Esophagus squamous epithelium (tissue), 4 donors: Measurements from ENCODE around the gene RBP7.

Experiments used
- CTCF ChIP-seq, 6 experiments: fragments of 450-650 bp in 4 of 6; fragments of 200-600 bp in 2 of 6; sonication (generic) in 2 of 6; IDR thresholded peaks; one replicate each; pipeline ENCODE4 v1.5.1; 2016 to 2019; ENCODE audit warnings: antibody characterized with exemption in 6 of 6, mild to moderate bottlenecking in 4 of 6, moderate library complexity in 4 of 6
- POLR2A ChIP-seq, 4 donors: fragments of 450-650 bp; IDR thresholded peaks; one replicate each; pipeline ENCODE4 v1.6.1; 2017; ENCODE audit warnings: antibody characterized with exemption in 4 of 4, mild to moderate bottlenecking in 4 of 4, moderate library complexity in 3 of 4

DNA sequence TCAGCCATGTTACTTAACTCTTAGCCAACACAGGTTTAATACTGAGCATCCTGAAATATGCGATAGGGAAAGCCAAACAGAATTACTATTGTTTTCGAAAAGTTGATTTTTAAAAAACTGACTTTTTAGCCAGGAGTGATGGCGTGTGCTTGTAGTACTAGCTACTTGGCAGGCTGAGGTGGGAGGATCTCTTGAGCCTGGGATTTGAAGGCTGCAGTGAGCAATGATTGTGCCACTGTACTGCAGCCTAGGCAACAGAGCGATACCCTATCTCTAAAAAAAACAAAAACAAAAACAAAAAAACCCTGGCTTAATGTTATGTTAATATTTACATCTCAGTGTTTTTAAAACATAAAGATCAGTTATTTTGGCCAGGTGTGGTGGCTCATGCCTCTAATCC lies 37.0 kb upstream of the RBP7 start:
- no peak for TF ChIP-seq CTCF (IDR thresholded peaks at IDR 0.05)
- TF ChIP-seq POLR2A (IDR thresholded peaks at IDR 0.05), result no peak
